SU-DHL-6 (cell line): ENCODE measurements around the gene FHAD1.

Experiments
- CTCF ChIP-seq: fragments of 200-600 bp; sonication (generic); IDR thresholded peaks from one replicate; pipeline ENCODE4 v1.5.1; 2017; ENCODE audit warnings: antibody characterized with exemption, mild to moderate bottlenecking, low read length, moderate library complexity; ENCODE audit not compliant: insufficient read depth, poor library complexity, severe bottlenecking
- EZH2phosphoT487 ChIP-seq: fragments of 200-600 bp; sonication (generic), shearing (Covaris generic); conservative IDR thresholded peaks from 2 replicates; pipeline ENCODE4 v1.6.1; 2018; ENCODE audit warnings: mild to moderate bottlenecking, antibody characterized with exemption, low read length, moderate library complexity, mixed read lengths

DNA sequence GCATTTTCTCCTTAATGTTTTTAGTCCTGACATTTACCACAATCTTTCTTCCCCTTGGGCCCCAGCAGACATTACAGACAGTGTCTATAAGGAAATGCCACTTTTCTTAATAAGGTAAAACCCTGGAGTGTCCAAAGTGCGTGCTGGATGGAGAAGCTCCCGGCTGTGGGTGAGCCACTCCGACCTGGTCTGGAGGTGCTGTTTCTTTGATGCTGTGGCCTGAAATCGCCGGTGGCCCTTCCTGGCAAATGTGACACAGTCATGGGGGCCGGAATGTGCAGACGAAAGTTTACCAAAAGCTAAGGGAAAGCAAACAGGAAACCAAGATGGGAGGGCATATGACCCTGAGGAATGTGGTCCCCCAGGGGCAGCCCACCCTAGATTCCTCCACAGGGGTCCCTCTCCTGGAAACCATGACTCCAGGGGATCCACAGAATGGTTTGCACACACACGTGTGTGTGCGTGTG, 77.9 kb downstream of the FHAD1 start:
- no peak for TF ChIP-seq CTCF
- no peak for TF ChIP-seq EZH2phosphoT487
